WERI-Rb-1 (cell line): ENCODE data around the gene CHST12.

Source experiments
- DNase-seq: peaks from one replicate; pipeline ENCODE4 v3.0.0-alpha.2; 2020
- H3K27ac ChIP-seq: fragments of 250-450 bp; sonication (Bioruptor Pico); 2 replicates; pipeline ENCODE4 v1.5.1; 2020; ENCODE audit warnings: mild to moderate bottlenecking, moderate library complexity
- H3K27me3 ChIP-seq: fragments of 250-450 bp; sonication (Bioruptor Pico); 2 replicates; pipeline ENCODE4 v1.5.1; 2021; ENCODE audit warnings: mild to moderate bottlenecking, low read depth, moderate library complexity; ENCODE audit not compliant: insufficient read depth, severe bottlenecking
- H3K36me3 ChIP-seq: fragments of 250-450 bp; sonication (Bioruptor Pico); 2 replicates; pipeline ENCODE4 v1.5.1; 2020; ENCODE audit warnings: mild to moderate bottlenecking, moderate library complexity
- H3K4me3 ChIP-seq: 2 replicates; pipeline ENCODE4 v1.5.1; 2011; ENCODE audit warnings: low read depth, mild to moderate bottlenecking, control low read depth, low read length
- H3K9me3 ChIP-seq: fragments of 250-450 bp; sonication (Bioruptor Pico); 2 replicates; pipeline ENCODE4 v1.5.1; 2021; ENCODE audit warnings: mild to moderate bottlenecking, moderate library complexity; ENCODE audit not compliant: severe bottlenecking
- CTCF ChIP-seq: IDR thresholded peaks from 2 replicates; pipeline ENCODE4 v1.5.1; 2011; ENCODE audit warnings: low read depth, mild to moderate bottlenecking, control low read depth, inconsistent platforms, low read length

The CHST12 gene

GRCh38 chr7:2432910-2433712 lies 29.7 kb downstream of the CHST12 start:
- peaks cover 27% of the 10 kb centered on the region for H3K36me3 ChIP-seq
- no peak overlapping the region for H3K4me3 ChIP-seq
- no peak for DNase-seq
- peaks cover 2% of the 10 kb centered on the region for H3K9me3 ChIP-seq
- no peak overlapping the region for H3K27ac ChIP-seq
- TF ChIP-seq CTCF = no peak
- H3K27me3 ChIP-seq = no peaks in the 10 kb centered on the region

- Histone ChIP-seq H3K27ac (no peak overlapping the region), H3K4me3 (no peak overlapping the region), H3K9me3 (peaks cover 2% of the 10 kb centered on the region), H3K27me3 (no peaks in the 10 kb centered on the region), H3K36me3 (peaks cover 27% of the 10 kb centered on the region)
- DNase-seq = no peak
- no peak for TF ChIP-seq CTCF
Observed at GRCh38 chr7:2433713-2434550, 30.5 kb downstream of the CHST12 start.

- H3K4me3 ChIP-seq = no peak overlapping the region
- H3K27me3 ChIP-seq = no peaks in the 10 kb centered on the region
- TF ChIP-seq CTCF = no peak
- no peak overlapping the region for H3K27ac ChIP-seq
- DNase-seq = no peak
- H3K9me3 ChIP-seq = peaks cover 2% of the 10 kb centered on the region
- H3K36me3 ChIP-seq = peaks cover 27% of the 10 kb centered on the region
Observed at GRCh38 chr7:2435146-2435545, 31.7 kb downstream of the CHST12 start.

GRCh38 chr7:2436341-2437104 lies 33.1 kb downstream of the CHST12 start:
- Histone ChIP-seq H3K9me3 (no peaks in the 10 kb centered on the region), H3K27ac (no peak overlapping the region), H3K4me3 (no peak overlapping the region), H3K27me3 (no peaks in the 10 kb centered on the region), H3K36me3 (peaks cover 27% of the 10 kb centered on the region)
- TF ChIP-seq CTCF = no peak
- DNase-seq = no peak

GRCh38 chr7:2437136-2437535 lies 33.7 kb downstream of the CHST12 start:
- H3K36me3 ChIP-seq = peaks cover 27% of the 10 kb centered on the region
- no peak overlapping the region for H3K27ac ChIP-seq
- H3K9me3 ChIP-seq = no peaks in the 10 kb centered on the region
- no peak overlapping the region for H3K4me3 ChIP-seq
- no peak for TF ChIP-seq CTCF
- no peak for DNase-seq
- no peaks in the 10 kb centered on the region for H3K27me3 ChIP-seq
